ENCODE measurements around the gene CTSZ.

Gene CTSZ

DNA sequence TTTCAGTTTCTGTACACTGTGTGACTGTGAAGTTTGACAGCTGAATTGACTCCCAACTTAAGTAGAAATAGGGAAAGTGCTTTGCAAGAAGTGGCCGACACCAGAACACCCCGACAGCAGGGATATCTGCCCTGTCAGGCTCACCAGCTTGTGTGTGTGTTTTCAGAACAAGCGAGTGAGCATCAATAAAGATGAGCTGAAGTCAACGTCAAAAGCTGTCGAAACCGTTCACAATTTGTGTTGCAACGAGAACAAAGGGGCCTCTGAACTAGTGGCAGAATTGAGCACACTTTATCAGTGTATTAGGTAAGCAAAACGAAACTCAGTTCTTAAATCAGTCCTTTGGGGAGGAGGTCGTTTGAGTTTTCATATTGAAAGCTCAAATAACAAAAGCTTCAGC lies 15.3 kb downstream of the CTSZ start:
- no peak overlapping the region for H3K4me3 ChIP-seq (replicated peaks; ENCODE audit: low read depth, low read length)
- no peak for DNase-seq (ENCODE audit: extremely low read depth, low read depth)
- TF ChIP-seq, protein P1, sequence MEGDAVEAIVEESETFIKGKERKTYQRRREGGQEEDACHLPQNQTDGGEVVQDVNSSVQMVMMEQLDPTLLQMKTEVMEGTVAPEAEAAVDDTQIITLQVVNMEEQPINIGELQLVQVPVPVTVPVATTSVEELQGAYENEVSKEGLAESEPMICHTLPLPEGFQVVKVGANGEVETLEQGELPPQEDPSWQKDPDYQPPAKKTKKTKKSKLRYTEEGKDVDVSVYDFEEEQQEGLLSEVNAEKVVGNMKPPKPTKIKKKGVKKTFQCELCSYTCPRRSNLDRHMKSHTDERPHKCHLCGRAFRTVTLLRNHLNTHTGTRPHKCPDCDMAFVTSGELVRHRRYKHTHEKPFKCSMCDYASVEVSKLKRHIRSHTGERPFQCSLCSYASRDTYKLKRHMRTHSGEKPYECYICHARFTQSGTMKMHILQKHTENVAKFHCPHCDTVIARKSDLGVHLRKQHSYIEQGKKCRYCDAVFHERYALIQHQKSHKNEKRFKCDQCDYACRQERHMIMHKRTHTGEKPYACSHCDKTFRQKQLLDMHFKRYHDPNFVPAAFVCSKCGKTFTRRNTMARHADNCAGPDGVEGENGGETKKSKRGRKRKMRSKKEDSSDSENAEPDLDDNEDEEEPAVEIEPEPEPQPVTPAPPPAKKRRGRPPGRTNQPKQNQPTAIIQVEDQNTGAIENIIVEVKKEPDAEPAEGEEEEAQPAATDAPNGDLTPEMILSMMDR (IDR thresholded peaks at IDR 0.05; ENCODE audit: low read depth, low read length, missing control alignments): no peak

- no peak overlapping the region for H3K4me3 ChIP-seq (replicated peaks; ENCODE audit: low read depth, low read length)
- no peak for DNase-seq (ENCODE audit: extremely low read depth, low read depth)
- TF ChIP-seq, protein P1 (IDR thresholded peaks at IDR 0.05; ENCODE audit: low read depth, low read length, missing control alignments): no peak
These were observed 16.2 kb downstream of the CTSZ start for GRCh38 chr20:58990651-58991445.

DNA sequence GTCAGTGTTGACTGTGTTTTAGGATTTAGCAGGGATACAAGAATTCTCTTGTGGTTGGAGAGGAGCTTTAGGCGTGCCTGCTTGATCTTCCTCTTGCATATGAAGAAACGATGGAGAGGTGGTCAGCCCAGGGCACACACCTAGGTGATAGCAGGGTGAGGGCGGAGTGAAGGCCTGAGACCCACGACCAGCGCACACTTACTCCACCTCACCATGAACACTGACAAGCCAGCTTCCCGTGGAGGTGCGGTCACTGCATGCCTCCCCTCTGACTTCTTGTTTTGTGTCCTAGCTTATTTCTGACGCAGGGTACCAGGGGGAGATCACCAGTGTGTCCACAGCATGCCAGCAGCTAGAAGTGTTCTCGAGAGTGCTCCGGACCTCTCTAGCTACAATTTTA lies 17.9 kb downstream of the CTSZ start:
- TF ChIP-seq, protein P1 (IDR thresholded peaks at IDR 0.05; ENCODE audit: low read depth, low read length, missing control alignments): no peak
- H3K4me3 ChIP-seq (replicated peaks; ENCODE audit: low read depth, low read length): no peak overlapping the region
- DNase-seq (ENCODE audit: extremely low read depth, low read depth): no peak

- H3K4me3 ChIP-seq (replicated peaks; ENCODE audit: low read depth, low read length): no peak overlapping the region
- DNase-seq (ENCODE audit: extremely low read depth, low read depth): no peak
- TF ChIP-seq, protein P1 (IDR thresholded peaks at IDR 0.05; ENCODE audit: low read depth, low read length, missing control alignments): no peak
These were observed 18.5 kb downstream of the CTSZ start for GRCh38 chr20:58988565-58988882.

DNA sequence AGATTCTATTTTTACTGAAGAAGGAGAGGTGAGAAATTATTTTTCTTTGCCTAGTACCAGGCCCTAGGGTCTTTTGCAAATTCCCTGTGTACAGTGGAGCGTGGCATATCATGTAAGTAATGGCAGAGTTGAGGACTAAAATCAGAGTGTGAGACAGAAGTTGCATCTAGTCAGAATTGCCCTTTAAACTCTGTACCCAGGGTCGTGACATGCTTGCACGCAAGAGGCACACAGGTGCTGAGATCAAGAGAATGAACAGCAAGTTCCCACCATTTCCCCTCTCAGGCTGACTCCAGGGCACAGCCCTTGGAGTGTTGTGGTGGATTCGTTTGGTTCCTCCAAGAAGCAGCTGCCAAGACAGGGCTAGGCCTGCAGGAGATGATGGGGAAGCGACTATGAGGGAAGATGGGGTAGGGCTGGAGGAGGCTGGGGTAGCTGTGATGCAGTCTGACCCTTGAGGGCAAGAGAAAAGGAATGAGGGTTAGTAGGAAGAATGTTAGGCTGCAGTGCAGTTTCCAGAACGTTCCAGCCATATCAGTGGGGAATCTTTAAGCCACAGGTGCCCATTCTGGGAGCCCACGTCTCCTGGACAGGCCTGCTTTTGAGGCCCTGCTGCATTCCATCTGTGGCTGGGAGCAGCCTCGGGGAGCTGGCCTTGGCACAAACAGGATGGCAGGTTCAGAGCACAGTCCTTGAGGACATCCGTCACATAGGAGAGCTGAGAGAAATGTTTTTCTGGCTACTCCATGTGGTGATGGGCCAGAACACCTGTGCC lies 19.1 kb downstream of the CTSZ start:
- TF ChIP-seq, protein P1 (IDR thresholded peaks at IDR 0.05; ENCODE audit: low read depth, low read length, missing control alignments): no peak
- no peak overlapping the region for H3K4me3 ChIP-seq (replicated peaks; ENCODE audit: low read depth, low read length)
- DNase-seq (ENCODE audit: extremely low read depth, low read depth): no peak

GRCh38 chr20:58986968-58987517 lies 20.0 kb downstream of the CTSZ start:
- no peak overlapping the region for H3K4me3 ChIP-seq (replicated peaks; ENCODE audit: low read depth, low read length)
- TF ChIP-seq, protein P1 (IDR thresholded peaks at IDR 0.05; ENCODE audit: low read depth, low read length, missing control alignments): no peak
- no peak for DNase-seq (ENCODE audit: extremely low read depth, low read depth)

All from HFF-Myc (cell line).